ENCODE measurements around the gene AVL9. TPM values are rescaled to one million over a fixed set of nuclear protein-coding genes. Genes with fewer than 3 reads are reported as not detected.
"Not testable (repeated sequence)": the region's sequence is repeated elsewhere in the genome, so short reads cannot be mapped to it uniquely, and the experiment has no call there.

Gene AVL9
- polyA plus RNA-seq, 3 donors: 27.2 to 33.1 (median 29.8) TPM

DNA sequence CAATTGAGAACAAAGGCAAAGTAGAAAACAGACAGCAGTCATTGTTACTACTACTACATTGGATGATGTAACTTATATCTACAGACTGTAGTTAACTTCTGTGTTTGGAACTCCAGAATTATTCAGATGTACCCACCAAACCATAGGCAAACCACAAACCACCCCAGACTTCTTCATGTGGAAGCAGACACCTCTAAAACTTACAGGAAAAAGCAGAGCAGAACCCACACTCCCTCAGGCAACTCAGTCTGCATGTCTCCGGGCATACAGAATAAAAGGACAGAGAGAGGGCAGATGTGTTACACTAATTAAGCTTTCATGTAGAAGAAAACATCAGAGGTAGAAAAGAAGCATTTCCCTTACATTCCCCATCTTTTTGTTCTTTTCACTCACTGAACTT lies 14.1 kb upstream of the AVL9 start:
- DNase-seq (ENCODE audit: extremely low read depth in 1 of 11, low read depth in 9 of 11, low spot score in 4 of 11): no peak

DNA sequence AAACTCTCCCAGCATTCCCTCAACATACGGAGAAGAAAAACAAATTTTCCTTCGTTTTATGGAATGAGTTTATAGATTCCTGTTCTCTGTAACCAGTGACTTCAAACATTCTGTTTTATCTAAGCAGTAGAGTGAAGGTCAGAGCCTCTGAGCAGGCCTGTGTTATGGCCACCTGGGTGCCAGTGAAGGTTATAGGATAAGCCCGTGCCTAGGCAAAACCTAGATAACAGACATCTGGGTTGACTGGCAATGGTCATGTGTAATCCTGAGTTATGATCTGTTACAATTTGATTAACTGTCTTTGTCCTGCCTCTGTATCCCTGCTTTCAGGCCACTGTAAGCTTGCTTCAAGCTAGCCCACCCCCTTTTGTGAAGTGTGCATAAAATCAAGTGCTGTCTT lies 13.4 kb upstream of the AVL9 start:
- no peak for DNase-seq (ENCODE audit: extremely low read depth in 1 of 11, low read depth in 9 of 11, low spot score in 4 of 11)

DNA sequence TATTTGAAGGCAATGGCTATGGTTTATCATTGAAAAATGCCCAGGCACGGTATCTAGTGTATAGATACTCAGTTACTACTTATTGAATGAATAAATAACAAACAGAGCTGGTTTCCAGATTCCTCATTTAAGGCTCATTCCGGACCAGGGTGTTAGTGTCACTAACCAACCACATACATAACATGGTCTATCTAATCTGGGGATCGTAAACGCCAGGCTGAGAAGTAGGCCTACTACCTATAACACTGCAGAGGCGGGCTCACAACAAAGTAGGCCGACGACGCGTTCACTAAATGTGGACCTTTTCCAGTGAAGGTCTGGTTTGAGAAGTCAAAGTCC lies 5.5 kb upstream of the AVL9 start:
- DNase-seq (ENCODE audit: extremely low read depth in 1 of 11, low read depth in 9 of 11, low spot score in 4 of 11): no peak

DNA sequence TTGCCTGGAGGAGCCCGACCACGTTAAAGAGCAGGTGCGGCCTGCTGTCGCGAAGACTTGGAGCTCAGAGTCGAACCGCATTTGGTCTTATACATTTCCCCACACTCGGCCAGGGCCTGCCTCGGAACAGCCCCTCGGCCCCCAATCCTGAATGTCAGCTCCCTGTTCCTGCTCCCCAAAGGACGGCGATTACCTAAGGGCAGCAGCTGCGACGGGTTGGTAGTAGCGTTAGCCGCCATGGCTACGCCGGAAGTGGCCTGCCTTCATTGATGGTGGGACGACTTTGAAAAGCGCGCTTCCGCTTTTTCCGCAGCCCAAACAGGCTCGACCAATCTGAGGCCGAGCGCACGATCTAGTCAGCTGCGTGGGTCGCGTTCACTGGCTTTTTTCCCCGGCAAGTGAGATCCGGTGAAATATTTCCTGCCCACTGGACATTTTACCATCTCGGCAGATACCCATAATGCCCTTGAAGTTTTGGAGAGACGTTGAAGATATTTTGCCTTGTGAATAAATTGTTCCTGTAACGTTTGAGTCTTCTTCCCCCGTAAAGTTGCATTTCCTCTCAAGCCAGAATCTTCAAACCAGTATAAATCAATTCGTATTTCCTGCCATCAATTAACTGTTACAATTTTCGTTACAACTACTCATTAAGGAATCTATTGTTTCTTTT lies 5.0 kb upstream of the AVL9 start, which contains the start of gene LSM5:
LSM5 (minus strand) TSS at position 254 of the 670 bp plus-strand sequence; CDS start at position 239, 15 bp downstream.
- peak; percentile 83 to 95 (median 90) for DNase-seq (ENCODE audit: extremely low read depth in 1 of 11, low read depth in 9 of 11, low spot score in 4 of 11)

DNA sequence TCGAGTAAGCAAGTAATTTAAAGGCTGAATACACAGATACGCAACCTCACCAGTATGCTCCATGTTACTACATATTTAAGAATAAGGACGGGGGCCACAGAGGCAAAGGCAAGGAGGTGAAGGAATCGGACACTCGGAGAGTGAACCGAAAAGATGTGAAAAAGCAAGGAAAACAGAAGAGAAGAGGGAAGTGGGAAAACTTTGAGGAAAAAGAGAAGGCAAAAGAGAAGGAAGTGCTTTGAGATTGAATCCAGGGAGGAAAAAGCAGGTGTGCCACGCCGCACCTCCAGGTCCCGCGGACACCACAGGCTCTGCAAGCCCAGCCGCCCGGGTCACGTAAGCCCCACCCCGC lies 367 bp upstream of the AVL9 start:
- peak in 1 of 11 donors; percentile 50 for DNase-seq (ENCODE audit: extremely low read depth in 1 of 11, low read depth in 9 of 11, low spot score in 4 of 11)

DNA sequence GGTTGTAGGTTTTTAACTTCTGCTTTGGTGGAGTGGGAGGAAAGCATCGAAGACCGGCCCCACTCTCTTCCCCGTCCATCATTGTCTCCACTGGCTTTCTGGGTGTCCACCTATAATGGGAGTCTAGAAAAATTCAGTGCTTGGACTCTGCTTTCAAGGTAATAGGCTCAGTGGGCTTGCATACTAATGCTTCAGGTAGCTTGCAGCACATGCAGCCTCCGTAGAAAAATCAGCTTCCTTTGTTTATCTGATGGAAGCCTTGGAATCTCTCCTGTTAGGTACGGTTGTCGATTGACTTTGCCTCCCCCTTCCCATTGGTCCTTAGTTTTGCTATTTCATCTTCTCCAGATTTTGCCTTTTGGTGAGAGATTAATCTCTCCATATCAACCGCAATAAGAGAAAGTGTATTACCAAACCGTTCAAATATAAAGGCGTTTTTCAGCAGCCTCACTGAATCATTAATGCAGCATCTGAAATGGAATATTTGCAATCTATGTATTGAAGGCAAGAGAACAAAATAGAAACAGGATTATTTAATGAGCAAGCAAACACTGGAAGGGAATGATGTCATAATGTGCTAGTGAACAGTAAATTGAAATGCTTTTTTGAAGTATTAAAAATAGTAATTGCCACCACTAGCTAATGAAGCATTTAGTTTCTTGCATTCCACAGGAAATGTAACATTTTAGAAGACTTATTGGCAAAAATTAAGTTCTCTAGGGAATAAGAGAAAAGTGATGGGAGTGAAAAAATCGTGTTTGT lies 944 bp downstream of the AVL9 start:
- DNase-seq (ENCODE audit: extremely low read depth in 1 of 11, low read depth in 9 of 11, low spot score in 4 of 11): peak in 1 of 11 donors; percentile 44

DNA sequence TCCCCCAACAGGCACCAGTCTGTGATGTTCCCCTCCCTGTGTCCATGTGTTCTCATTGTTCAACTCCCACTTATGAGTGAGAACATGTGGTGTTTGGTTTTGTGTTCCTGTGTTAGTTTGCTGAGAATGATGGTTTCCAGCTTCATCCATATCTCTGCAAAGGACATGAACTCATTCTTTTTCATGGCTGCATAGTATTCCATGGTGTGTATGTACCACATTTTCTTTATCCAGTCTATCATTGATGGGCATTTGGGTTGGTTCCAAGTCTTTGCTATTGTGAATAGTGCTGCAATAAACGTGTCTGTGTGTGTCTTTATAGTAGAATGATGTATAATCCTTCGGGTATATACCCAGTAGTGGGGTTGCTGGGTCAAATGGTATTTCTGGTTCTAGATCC lies 4.5 kb downstream of the AVL9 start:
- DNase-seq (ENCODE audit: extremely low read depth in 1 of 11, low read depth in 9 of 11, low spot score in 4 of 11): not testable (repeated sequence)

DNA sequence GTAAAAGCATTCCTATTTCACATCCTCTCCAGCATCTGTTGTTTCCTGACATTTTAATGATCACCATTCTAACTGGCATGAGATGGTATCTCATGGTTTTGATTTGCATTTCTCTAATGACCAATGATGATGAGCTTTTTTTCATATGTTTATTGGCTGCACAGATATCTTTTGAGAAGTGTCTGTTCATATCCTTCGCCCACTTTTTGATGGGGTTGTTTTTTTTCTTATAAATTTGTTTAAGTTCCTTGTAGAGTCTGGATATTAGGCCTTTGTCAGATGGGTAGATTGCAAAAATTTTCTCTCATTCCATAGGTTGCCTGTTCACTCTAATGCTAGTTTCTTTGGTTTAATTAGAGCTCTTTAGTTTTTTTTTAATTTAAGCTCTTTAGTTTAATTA lies 4.9 kb downstream of the AVL9 start:
- not testable (repeated sequence) for DNase-seq (ENCODE audit: extremely low read depth in 1 of 11, low read depth in 9 of 11, low spot score in 4 of 11)

DNA sequence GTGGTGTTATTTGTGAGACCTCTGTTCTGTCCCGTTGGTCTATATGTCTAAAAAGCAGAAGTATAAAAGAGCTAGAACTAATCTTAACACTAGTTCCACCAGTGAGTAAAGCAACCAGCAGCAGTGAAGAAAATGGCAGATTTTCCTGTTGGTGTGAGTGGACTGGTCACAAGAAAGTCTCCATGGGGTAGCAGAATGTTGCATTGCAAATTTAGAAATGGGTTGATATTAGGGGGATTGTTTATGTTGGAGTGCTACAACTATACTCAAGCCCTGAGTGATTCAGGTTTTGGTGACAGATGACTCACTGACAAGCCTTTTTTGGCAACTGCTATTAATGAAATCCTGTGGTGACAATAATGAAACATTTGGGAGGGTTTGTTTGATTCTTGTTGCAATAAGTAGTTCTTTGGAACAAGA lies 5.6 kb downstream of the AVL9 start:
- no peak for DNase-seq (ENCODE audit: extremely low read depth in 1 of 11, low read depth in 9 of 11, low spot score in 4 of 11)

DNA sequence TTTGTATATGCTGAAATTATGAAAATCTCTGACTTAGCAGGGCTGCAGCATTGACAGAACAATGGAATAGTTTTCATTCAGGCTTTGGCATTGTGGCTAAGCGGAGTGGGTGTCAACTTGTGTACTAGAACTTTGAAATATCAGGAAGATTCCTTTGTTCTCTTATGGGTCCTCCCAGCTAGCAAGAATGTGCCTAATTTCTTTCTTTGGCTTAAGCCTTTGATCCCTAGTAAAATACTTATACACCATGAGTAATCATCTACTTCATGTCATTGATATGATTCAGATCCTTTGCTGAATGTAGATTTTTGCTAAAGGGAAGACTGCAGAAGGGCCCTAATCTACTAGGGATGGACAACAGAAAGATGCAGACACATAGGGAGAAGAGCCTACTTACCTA lies 6.2 kb downstream of the AVL9 start:
- DNase-seq (ENCODE audit: extremely low read depth in 1 of 11, low read depth in 9 of 11, low spot score in 4 of 11): no peak

DNA sequence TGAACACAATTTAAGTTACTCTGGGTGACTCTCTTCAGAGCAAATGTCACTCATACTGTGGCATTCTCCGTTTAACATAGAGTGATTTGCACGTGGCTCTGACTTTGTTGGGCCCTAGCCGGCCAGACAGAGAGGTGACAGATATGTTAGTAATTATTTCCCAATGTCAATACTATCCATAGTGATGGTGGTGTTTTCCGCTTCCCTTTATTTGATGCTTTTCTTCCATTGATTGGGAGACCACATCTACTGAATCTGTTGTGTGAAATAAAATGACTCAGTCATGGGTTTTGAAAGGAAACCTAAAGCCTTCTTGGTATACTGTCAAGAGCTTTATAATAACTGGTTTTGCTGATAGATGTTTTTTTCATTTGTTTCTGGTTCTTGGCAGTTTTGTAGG lies 7.4 kb downstream of the AVL9 start:
- DNase-seq (ENCODE audit: extremely low read depth in 1 of 11, low read depth in 9 of 11, low spot score in 4 of 11): no peak

DNA sequence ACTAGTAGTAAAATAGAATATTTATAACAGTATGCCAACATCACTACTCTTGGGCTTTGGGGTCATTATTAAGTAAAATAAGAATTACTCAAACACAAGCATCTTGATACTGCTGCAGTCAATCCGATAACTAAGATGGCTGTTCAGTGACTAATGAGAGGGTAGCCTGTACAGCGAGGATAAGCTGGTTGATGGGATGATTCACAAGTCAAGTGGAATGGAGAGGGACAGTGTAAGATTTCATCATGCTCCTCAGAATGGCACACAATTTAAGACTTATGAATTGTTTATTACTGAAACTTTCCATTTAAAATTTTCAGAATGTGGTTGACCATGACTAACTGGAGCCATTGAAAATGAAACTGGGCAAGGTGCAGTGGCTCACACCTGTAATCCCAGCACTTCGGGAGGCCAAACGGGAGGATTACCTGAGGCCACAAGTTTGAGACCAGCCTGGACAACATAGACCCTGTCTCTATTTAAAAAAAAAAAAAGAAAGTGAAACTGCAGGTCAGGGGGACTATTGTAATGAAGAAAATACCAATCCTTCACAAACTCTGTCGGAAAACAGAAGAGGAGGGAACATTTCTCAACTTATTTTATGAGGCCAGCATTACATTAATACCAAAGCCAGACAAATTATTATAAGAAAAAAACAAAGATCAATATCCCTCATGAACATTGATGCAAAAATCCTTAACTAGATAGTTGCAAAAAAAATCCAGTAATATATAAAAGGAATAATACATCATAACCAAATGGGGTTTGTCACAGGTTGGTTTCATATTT lies 11.2 kb downstream of the AVL9 start:
- no peak for DNase-seq (ENCODE audit: extremely low read depth in 1 of 11, low read depth in 9 of 11, low spot score in 4 of 11)

DNA sequence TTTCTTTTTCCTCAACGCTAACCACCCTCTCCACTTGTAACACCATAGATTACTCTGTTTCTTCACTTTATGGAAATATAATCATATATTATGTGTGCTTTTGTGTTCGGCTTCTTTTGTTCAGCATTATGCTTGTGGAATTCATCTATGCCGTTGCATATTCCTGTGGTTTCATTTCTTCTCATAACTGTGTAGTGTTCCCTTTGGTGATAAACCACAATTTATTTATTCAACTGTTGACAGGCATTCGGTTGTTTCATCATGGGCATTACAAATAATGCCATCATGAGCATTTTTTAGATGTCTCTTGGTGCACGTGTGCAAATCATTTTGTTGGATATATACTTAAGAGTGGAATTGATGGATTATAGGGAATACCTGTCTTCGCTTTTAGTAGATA lies 12.1 kb downstream of the AVL9 start:
- no peak for DNase-seq (ENCODE audit: extremely low read depth in 1 of 11, low read depth in 9 of 11, low spot score in 4 of 11)

DNA sequence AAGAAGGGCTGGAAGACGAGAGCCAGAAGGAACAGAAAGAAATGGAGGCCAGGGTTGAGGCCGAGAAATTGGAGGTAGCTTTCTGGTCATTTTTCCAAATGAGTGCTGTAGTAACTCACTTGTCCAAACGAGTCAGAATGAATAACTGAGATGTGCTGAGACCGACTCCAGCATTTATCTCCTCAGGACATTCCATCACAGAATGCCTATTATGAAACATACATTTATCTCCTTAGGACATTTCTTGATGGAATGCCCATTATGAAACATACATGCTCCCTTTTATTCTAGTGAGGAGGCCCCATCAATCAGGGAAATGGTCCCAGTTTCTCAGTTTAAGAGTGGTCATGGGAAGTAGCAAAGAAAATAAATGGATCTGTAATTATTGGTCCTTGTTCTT lies 16.5 kb downstream of the AVL9 start:
- DNase-seq (ENCODE audit: extremely low read depth in 1 of 11, low read depth in 9 of 11, low spot score in 4 of 11): no peak

DNA sequence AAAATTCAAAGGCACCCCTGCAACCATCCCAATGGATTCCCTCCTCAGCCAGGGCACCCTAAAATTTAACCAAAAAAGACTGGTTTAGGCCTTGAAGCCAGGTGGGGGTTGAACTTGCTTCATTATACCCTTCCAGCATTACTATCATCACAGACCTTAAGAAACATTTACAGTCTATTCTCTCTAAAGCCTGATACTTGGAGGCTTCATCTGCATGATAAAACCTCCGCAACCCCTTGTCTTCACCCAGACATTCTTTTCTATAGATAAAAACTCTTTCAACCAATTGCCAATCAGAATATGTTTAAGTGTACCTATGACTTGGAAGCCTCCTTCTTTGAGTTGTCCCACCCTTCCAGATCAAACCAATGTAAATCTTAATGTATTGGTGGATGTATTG lies 17.9 kb downstream of the AVL9 start:
- no peak for DNase-seq (ENCODE audit: extremely low read depth in 1 of 11, low read depth in 9 of 11, low spot score in 4 of 11)

DNA sequence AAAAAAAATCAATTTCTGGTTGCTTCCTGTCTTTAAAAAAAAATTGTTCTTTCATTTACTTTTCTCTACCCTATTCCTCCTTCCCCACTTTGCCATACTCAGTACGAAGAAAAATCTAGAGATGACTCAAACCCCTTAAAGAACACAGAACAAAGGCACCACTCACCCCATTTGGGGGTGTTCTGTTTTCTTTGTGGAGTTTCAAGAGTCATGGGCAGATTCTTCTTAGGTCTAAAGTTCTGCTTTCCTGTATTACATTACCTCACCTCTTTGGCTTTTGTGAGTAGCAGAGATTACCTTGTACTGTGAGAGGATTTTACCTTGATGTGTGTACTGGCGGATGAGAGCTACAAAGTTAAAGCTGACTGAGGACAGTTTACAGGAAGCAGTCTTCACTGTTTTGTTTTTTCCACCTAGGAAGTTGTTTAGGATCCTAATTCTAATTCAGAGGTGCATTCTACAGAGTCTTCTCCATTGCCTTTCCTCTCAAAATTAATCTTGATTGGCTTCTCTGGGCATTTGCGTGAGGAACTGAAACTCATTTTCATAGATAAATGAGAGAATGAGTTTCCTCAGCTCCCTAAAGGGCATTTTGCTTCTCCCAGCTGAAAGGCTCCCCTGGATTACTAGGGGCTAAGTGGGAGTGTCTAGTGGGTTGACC lies 20.7 kb downstream of the AVL9 start:
- DNase-seq (ENCODE audit: extremely low read depth in 1 of 11, low read depth in 9 of 11, low spot score in 4 of 11): no peak

DNA sequence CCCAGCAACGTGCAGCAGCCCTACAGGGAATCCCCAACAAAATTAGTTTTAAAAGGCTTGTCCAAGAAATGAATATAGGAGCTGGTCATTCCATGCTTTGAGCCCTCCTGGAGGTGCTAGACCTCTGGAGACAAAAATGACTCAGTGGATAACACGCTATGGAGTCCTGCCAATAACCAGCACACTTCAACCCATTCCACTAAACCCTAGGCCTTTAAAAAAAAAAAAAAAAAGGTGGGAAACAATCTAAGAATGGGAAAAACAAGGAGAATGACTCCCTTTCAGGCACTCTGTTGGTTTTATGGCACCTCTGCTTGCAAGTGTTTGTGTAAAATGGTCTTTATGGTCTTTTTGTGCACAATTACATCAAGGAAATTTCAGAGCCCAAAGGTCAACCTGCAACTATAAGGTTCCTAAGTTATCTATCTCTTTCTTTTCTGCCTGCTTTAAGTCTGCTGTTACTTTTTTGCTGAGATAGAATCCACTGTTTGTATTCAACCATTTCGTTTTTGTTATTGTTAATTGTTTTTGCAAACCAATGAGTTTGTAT lies 21.3 kb downstream of the AVL9 start:
- DNase-seq (ENCODE audit: extremely low read depth in 1 of 11, low read depth in 9 of 11, low spot score in 4 of 11): no peak

DNA sequence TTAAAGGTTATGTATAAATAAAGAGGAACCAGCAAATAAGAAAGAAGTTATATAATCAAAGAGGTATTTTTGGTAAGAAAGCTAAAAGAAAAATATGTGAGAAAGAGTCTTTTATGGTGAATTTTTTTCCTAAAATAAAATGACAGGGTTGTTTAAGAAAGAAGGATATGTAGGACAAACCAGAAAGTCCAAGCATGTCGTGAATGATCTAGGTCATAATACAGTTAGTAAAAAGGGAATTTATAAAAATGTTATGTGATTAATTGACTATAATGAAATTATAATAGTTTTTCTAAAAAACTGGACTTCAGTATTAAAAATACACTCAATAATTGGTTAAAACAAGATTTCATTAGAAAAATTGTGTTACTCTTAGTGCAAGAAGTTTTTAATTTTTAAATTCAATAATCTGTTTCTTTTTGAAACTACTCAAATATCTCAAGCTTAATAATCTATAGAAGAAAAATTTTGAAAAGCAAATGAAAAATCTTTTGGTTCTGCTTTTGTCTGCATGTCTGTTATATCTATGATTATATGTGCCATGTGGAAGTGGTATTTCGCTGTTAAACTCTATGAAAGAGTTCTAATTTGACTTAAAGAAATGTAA lies 23.3 kb downstream of the AVL9 start:
- peak in 4 of 11 donors; percentile 3 to 51 (median 30) for DNase-seq (ENCODE audit: extremely low read depth in 1 of 11, low read depth in 9 of 11, low spot score in 4 of 11)

DNA sequence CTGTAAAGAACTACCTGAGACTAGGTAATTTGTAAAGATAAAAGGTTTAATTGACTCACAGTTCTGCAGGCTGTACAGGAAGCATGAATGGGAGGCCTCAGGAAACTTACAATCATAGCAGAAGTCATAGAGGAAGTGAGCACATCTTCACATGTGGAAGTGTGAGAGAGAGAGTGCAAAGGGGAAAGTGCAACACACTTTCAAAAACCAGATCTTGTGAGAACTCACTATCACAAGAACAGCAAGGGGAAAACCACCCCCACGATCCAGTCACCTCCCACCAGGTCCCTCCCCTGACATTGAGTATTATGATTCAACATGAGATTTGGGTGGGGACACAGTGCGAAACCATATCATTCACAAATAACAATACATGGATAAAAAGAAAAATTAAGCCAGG lies 24.5 kb downstream of the AVL9 start:
- DNase-seq (ENCODE audit: extremely low read depth in 1 of 11, low read depth in 9 of 11, low spot score in 4 of 11): no peak
